Glomerular visceral epithelial cell (primary cell): Measurements from ENCODE around the gene ITPR1.
"Not testable (repeated sequence)": the region's sequence is repeated elsewhere in the genome, so short reads cannot be mapped to it uniquely, and the experiment has no call there.

Experiments
- DNase-seq: peaks from one replicate; pipeline ENCODE4 v3.0.0-alpha.2; 2016; ENCODE audit errors: extremely low spot score

The ITPR1 gene

GRCh38 chr3:4596612-4597011, 103.5 kb downstream of the ITPR1 start:
- no peak for DNase-seq

- DNase-seq = no peak
Observed at GRCh38 chr3:4597208-4597985, 104.2 kb downstream of the ITPR1 start.

GRCh38 chr3:4598232-4598631, 105.1 kb downstream of the ITPR1 start:
- not testable (repeated sequence) for DNase-seq

- DNase-seq = no peak
Observed at GRCh38 chr3:4599612-4600011, 106.5 kb downstream of the ITPR1 start.

- no peak for DNase-seq
Observed at GRCh38 chr3:4600493-4600892, 107.3 kb downstream of the ITPR1 start.

GRCh38 chr3:4601892-4602291, 108.7 kb downstream of the ITPR1 start:
- no peak for DNase-seq

GRCh38 chr3:4604693-4605092, 111.5 kb downstream of the ITPR1 start:
- DNase-seq = no peak

GRCh38 chr3:4606911-4607310, 113.8 kb downstream of the ITPR1 start:
- no peak for DNase-seq

- no peak for DNase-seq
Observed at GRCh38 chr3:4613366-4613765, 120.2 kb downstream of the ITPR1 start.

GRCh38 chr3:4614070-4614469, 120.9 kb downstream of the ITPR1 start:
- no peak for DNase-seq

- no peak for DNase-seq
Observed at GRCh38 chr3:4614927-4615326, 121.8 kb downstream of the ITPR1 start.

- no peak for DNase-seq
Observed at GRCh38 chr3:4615750-4616149, 122.6 kb downstream of the ITPR1 start.

GRCh38 chr3:4623421-4623999, 130.4 kb downstream of the ITPR1 start:
- no peak for DNase-seq

- no peak for DNase-seq
Observed at GRCh38 chr3:4627651-4628375, 134.7 kb downstream of the ITPR1 start.

GRCh38 chr3:4629095-4630007, 136.2 kb downstream of the ITPR1 start:
- no peak for DNase-seq

GRCh38 chr3:4633078-4634004, 140.2 kb downstream of the ITPR1 start:
- peak; percentile 37 for DNase-seq

GRCh38 chr3:4634894-4635293, 141.7 kb downstream of the ITPR1 start:
- no peak for DNase-seq

- DNase-seq = no peak
Observed at GRCh38 chr3:4637265-4637664, 144.1 kb downstream of the ITPR1 start.

- no peak for DNase-seq
Observed at GRCh38 chr3:4641863-4642563, 148.9 kb downstream of the ITPR1 start.

- DNase-seq = no peak
Observed at GRCh38 chr3:4642611-4643010, 149.5 kb downstream of the ITPR1 start.
